NCI-H748 treated with DMSO at 0.1 percent for 48 hours (cell line): ENCODE data around the gene ZNF529.

ENCODE experiments used
- DNase-seq: peaks from one replicate; lab custom pipeline; 2025; lab: John Stamatoyannopoulos, UW

The ZNF529 gene

GRCh38 chr19:36508325-36508724 lies 64.8 kb downstream of the ZNF529 start:
- DNase-seq, result no peak

- no peak for DNase-seq
Measured at GRCh38 chr19:36501973-36502372, 71.1 kb downstream of the ZNF529 start.

GRCh38 chr19:36497001-36497400 lies 76.1 kb downstream of the ZNF529 start:
- DNase-seq, result no peak
